HEK293T (cell line): Measurements from ENCODE around the gene MED12L.
"Not testable (repeated sequence)": the region's sequence is repeated elsewhere in the genome, so short reads cannot be mapped to it uniquely, and the experiment has no call there.

ENCODE experiments used
- CTBP1 ChIP-seq: fragments of 450-650 bp; IDR thresholded peaks from 2 replicates; pipeline ENCODE4 v1.6.1; 2016; ENCODE audit warnings: borderline replicate concordance
- ELF4 ChIP-seq: fragments of 450-650 bp; IDR thresholded peaks from 2 replicates; pipeline ENCODE4 v1.6.1; 2017; ENCODE audit warnings: antibody characterized with exemption
- FOXM1 ChIP-seq: fragments of 450-650 bp; IDR thresholded peaks from 2 replicates; pipeline ENCODE4 v1.6.1; 2017; ENCODE audit warnings: mild to moderate bottlenecking, borderline replicate concordance
- SP1 ChIP-seq: fragments of 450-650 bp; IDR thresholded peaks from 2 replicates; pipeline ENCODE4 v1.6.1; 2017

GRCh38 chr3:151081082-151081481 is 4.4 kb upstream of the MED12L start:
- not testable (repeated sequence) for TF ChIP-seq ELF4, CTBP1, FOXM1, SP1
